Measurements from ENCODE around the gene PDPR.
"Not testable (repeated sequence)": the region's sequence is repeated elsewhere in the genome, so short reads cannot be mapped to it uniquely, and the experiment has no call there.

GRCh38 chr16:70204010-70204409 lies 89.9 kb downstream of the PDPR start:
- TF ChIP-seq POLR2A, CTCF (IDR thresholded peaks at IDR 0.05): not testable (repeated sequence)

Measured in Peyer's patch (tissue), 4 donors.